ENCODE data around the gene ITPRIP. TPM values are rescaled to one million over a fixed set of nuclear protein-coding genes. Genes with fewer than 3 reads are reported as not detected.

The ITPRIP gene
- total RNA-seq, 4 donors from 2014 or later: 22.6 to 58.2 (median 39.9) TPM

DNA sequence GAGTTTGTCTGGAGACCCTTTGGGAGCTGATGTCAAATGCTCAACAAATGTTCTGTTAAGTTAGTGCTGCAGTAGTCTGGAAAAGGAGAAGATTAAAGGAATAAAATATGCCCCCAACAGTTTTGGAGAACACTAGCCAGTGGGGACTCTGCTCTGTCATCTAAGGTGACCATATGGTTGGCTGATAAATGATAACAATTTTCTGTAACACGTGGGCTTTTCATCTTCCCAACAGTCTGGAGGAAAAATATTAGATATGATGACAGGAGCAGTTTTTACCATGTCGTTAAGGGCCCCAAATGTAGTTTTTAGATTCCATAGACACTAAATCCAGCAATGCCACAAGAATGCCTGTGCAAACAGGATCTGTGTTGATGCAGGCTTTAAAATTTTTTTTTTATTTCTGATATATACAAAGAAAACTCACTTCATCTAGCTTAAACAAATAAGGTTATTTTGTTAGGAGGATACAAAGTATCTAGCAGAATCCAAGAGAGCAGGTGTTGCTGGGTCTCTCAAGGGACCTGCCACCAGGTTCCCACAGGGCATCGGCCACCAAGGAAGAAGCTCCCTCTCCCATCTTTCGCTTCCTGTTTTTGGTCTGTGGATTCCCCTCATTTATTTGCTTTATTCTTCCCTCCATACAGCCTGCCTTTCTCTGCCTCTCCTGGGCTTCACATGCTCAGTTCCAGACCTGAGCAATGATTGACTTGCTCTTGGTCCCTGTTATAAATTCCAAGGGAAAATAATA lies 9.2 kb upstream of the ITPRIP start:
- no peaks in the 10 kb centered on the region for H3K27me3 ChIP-seq
- no peak overlapping the region for H3K4me3 ChIP-seq
- TF ChIP-seq EP300 (IDR thresholded peaks at IDR 0.05) (no peak), POLR2A (IDR thresholded peaks at IDR 0.05) (no peak), CTCF (IDR thresholded peaks at IDR 0.05) (no peak)
- no peaks in the 10 kb centered on the region for H3K9me3 ChIP-seq
- no peak for DNase-seq (ENCODE audit: low spot score in 2 of 2)
- 73 to 83% methylated on average over 4 of the region's 4 CpGs for WGBS, 2 donors
- H3K27ac ChIP-seq: no peak overlapping the region
- H3K36me3 ChIP-seq: no peaks in the 10 kb centered on the region
- H3K4me1 ChIP-seq: peaks cover 0 to 15% (median 6%) of the 10 kb centered on the region in 4 donors

- Histone ChIP-seq H3K9me3 (no peaks in the 10 kb centered on the region), H3K36me3 (no peaks in the 10 kb centered on the region), H3K27me3 (no peaks in the 10 kb centered on the region), H3K27ac (no peak overlapping the region), H3K4me1 (peaks cover 0 to 11% (median 4%) of the 10 kb centered on the region in 4 donors), H3K4me3 (no peak overlapping the region)
- no peak for DNase-seq (ENCODE audit: low spot score in 2 of 2)
- WGBS, 2 donors: 72% methylated on average over 4 of the region's 4 CpGs
- no peak for TF ChIP-seq CTCF (IDR thresholded peaks at IDR 0.05)
- TF ChIP-seq POLR2A (IDR thresholded peaks at IDR 0.05): no peak
Observed at GRCh38 chr10:104345941-104346340, 7.7 kb upstream of the ITPRIP start.

GRCh38 chr10:104345515-104345914 lies 7.2 kb upstream of the ITPRIP start:
- TF ChIP-seq CTCF (IDR thresholded peaks at IDR 0.05) (no peak), POLR2A (IDR thresholded peaks at IDR 0.05) (no peak), EP300 (IDR thresholded peaks at IDR 0.05) (no peak)
- Histone ChIP-seq H3K4me3 (no peak overlapping the region), H3K4me1 (peaks cover 0 to 15% (median 4%) of the 10 kb centered on the region in 4 donors), H3K27ac (no peak overlapping the region), H3K9me3 (no peaks in the 10 kb centered on the region), H3K27me3 (no peaks in the 10 kb centered on the region), H3K36me3 (no peaks in the 10 kb centered on the region)
- no peak for DNase-seq (ENCODE audit: low spot score in 2 of 2)

DNA sequence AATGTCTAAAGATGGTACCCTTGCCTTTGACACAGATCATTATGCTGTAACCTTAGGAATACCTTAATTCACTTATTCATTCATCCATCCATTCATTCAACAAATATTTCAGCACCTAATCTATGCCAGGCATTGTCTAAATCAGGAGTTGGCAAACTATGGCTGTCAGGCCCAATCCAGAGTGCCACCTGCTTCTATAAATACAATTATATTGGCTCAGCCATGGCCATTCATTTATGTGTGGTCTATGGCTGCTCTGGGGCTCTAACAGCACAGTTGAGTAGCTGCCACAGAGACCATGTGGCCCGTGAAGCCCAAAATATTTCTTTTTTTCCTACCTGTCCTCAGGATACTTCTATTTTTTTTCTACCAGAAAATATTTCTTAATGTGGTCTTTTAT lies 6.0 kb upstream of the ITPRIP start:
- DNase-seq (ENCODE audit: low spot score in 2 of 2): no peak
- Histone ChIP-seq H3K27ac (no peak overlapping the region), H3K4me3 (no peak overlapping the region), H3K27me3 (no peaks in the 10 kb centered on the region), H3K4me1 (peaks cover 0 to 17% (median 3%) of the 10 kb centered on the region in 4 donors), H3K36me3 (no peaks in the 10 kb centered on the region), H3K9me3 (no peaks in the 10 kb centered on the region)
- no peak for TF ChIP-seq CTCF (IDR thresholded peaks at IDR 0.05)
- 88 to 94% methylated on average over 1 of the region's 1 CpG for WGBS, 2 donors

DNA sequence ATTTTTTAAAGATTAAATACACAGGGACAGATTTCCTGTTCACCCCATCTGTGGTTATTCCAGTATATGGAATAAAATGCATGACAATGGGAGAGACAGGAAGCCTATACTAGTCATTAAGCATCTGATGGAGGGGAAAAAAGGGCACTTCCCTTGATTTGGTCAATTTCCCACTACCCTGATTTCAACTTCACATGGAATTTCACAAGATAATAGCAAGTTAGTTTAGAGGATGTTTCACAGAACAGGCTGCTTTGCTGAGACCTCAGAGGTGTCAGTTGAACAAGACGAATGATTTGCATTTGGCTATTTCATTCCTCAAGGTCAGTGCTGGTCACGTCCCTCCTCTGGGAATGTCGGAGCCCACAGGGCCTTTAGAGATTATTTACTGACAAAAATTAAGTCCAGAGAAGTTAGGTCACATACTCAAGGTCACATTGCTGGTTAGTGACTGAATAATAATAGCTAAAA lies 4.7 kb upstream of the ITPRIP start:
- Histone ChIP-seq H3K27me3 (no peaks in the 10 kb centered on the region), H3K27ac (no peak overlapping the region), H3K9me3 (no peaks in the 10 kb centered on the region), H3K4me3 (no peak overlapping the region), H3K36me3 (no peaks in the 10 kb centered on the region), H3K4me1 (peaks cover 0 to 20% (median 3%) of the 10 kb centered on the region in 4 donors)
- DNase-seq (ENCODE audit: low spot score in 2 of 2): no peak
- WGBS, 2 donors: 36 to 56% methylated on average over 3 of the region's 3 CpGs
- TF ChIP-seq EP300 (IDR thresholded peaks at IDR 0.05): no peak
- no peak for TF ChIP-seq CTCF (IDR thresholded peaks at IDR 0.05)
- no peak for TF ChIP-seq POLR2A (IDR thresholded peaks at IDR 0.05)

All from tibial nerve (tissue), 4 donors.